Glutamatergic neuron (in vitro differentiated cells): ENCODE results near the gene MRPS10. TPM values are rescaled to one million over a fixed set of nuclear protein-coding genes. Genes with fewer than 3 reads are reported as not detected.

ENCODE experiments used
- DNase-seq: peaks from one replicate; pipeline ENCODE4 v3.0.0; 2022
- H3K27ac Mint-ChIP-seq: one replicate; pipeline ENCODE4 v1.8.0; 2020; ENCODE audit warnings: mild to moderate bottlenecking, mixed read lengths, inconsistent platforms; ENCODE audit not compliant: unreplicated experiment
- H3K27me3 Mint-ChIP-seq: one replicate; pipeline ENCODE4 v1.8.0; 2020; ENCODE audit warnings: mild to moderate bottlenecking, moderate library complexity, mixed read lengths, inconsistent platforms; ENCODE audit not compliant: unreplicated experiment
- H3K36me3 Mint-ChIP-seq: one replicate; pipeline ENCODE4 v1.8.0; 2020; ENCODE audit warnings: mild to moderate bottlenecking, mixed read lengths, inconsistent platforms; ENCODE audit not compliant: unreplicated experiment
- H3K4me1 Mint-ChIP-seq: one replicate; pipeline ENCODE4 v1.8.0; 2020; ENCODE audit warnings: mild to moderate bottlenecking, low read depth, mixed read lengths, inconsistent platforms; ENCODE audit not compliant: unreplicated experiment
- H3K4me3 Mint-ChIP-seq: one replicate; pipeline ENCODE4 v1.8.0; 2020; ENCODE audit warnings: mild to moderate bottlenecking, mixed read lengths, inconsistent platforms; ENCODE audit not compliant: unreplicated experiment
- H3K9me3 Mint-ChIP-seq: one replicate; pipeline ENCODE4 v1.8.0; 2020; ENCODE audit warnings: mild to moderate bottlenecking, moderate library complexity, mixed read lengths, inconsistent platforms; ENCODE audit not compliant: unreplicated experiment
- total RNA-seq: library from RNA; stranded (reverse); fragmentation: NEBNext Ultra II Directional; extraction: Animal tissue kit (Norgen Biotek cat#: 25700); gene quantifications from one replicate; pipeline ENCODE4 v1.2.1, GENCODE V29; 2021; ENCODE audit not compliant: unreplicated experiment
- TF ChIP-seq, protein P1 (sequence below): fragments of 200-600 bp; sonication (generic); IDR thresholded peaks from one replicate; pipeline ENCODE4 v1.5.0; 2021; ENCODE audit not compliant: partially characterized antibody, unreplicated experiment

MRPS10 gene
- total RNA-seq, 1 donor from 2014 or later, result 25.9 TPM

DNA sequence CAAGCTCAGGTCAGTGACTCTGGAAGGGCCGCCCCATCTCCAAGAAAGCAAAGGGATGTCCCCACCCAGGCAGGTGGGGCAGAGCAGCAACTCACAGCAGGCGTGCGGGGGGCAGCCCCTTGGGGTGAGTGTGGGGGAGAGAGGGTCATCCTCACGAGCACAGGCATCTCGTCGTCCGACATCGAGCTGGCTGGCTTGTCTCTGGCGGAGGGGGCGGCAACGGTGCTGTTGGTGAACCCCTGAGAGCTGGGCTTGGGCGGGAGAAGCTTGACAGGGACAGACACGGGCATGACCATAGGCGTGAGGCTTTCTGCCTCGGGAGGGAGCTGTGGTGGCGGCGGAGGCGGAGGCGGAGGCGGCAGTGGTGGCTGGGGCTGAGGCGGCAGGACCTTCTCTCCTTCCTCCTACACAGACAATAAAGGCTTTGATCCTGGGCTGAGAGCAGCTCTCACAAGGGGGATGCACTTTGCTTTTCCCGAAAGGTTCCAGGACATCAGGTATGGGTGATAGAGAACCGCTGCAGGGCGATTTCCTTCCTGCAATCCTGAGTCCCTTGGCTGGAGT is 45.6 kb upstream of the MRPS10 start:
- Mint-ChIP-seq H3K27me3 (peaks cover 10% of the 10 kb centered on the region), H3K27ac (no peak overlapping the region), H3K36me3 (no peaks in the 10 kb centered on the region), H3K4me1 (peaks cover 7% of the 10 kb centered on the region), H3K9me3 (peaks cover 3% of the 10 kb centered on the region), H3K4me3 (no peak overlapping the region)
- no peak for DNase-seq
- TF ChIP-seq, protein P1, sequence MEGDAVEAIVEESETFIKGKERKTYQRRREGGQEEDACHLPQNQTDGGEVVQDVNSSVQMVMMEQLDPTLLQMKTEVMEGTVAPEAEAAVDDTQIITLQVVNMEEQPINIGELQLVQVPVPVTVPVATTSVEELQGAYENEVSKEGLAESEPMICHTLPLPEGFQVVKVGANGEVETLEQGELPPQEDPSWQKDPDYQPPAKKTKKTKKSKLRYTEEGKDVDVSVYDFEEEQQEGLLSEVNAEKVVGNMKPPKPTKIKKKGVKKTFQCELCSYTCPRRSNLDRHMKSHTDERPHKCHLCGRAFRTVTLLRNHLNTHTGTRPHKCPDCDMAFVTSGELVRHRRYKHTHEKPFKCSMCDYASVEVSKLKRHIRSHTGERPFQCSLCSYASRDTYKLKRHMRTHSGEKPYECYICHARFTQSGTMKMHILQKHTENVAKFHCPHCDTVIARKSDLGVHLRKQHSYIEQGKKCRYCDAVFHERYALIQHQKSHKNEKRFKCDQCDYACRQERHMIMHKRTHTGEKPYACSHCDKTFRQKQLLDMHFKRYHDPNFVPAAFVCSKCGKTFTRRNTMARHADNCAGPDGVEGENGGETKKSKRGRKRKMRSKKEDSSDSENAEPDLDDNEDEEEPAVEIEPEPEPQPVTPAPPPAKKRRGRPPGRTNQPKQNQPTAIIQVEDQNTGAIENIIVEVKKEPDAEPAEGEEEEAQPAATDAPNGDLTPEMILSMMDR, result no peak

GRCh38 chr6:42260972-42261371 is 43.3 kb upstream of the MRPS10 start:
- Mint-ChIP-seq H3K4me3 (no peak overlapping the region), H3K9me3 (peaks cover 3% of the 10 kb centered on the region)
- peak; percentile 60 for DNase-seq

DNA sequence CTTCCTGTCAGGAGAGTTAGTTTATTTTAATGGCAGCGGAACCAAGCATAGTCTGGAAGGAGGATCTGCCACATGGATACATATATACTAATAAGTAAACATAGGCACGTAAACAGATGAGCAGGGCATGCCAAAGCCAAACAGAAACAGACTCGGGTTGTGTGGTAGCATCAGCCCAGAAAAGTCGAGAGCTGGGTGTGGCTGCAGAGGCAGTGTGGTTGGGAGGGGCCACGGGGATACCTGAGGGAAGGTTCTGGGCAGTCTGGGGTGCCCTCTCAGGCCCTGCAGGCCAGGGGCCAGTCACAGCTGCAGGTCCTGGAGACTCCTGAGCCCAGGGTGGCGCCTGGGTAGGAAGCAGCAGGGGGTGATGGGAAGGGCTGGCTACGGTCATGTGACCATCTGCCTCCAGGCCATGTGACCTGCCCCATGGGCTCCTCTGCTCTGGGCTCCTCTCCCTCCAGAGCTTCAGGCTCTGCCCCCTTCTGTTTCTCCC is 42.8 kb upstream of the MRPS10 start:
- TF ChIP-seq, protein P1, result no peak
- H3K27ac Mint-ChIP-seq, result no peak overlapping the region
- no peak overlapping the region for H3K4me3 Mint-ChIP-seq

More at GRCh38 chr6:42260972-42261371, 43.3 kb upstream of the MRPS10 start:
- Mint-ChIP-seq H3K27ac (no peak overlapping the region), H3K27me3 (peaks cover 10% of the 10 kb centered on the region), H3K36me3 (no peaks in the 10 kb centered on the region), H3K4me1 (peaks cover 4% of the 10 kb centered on the region)
- TF ChIP-seq, protein P1, result peak; percentile 63

DNA sequence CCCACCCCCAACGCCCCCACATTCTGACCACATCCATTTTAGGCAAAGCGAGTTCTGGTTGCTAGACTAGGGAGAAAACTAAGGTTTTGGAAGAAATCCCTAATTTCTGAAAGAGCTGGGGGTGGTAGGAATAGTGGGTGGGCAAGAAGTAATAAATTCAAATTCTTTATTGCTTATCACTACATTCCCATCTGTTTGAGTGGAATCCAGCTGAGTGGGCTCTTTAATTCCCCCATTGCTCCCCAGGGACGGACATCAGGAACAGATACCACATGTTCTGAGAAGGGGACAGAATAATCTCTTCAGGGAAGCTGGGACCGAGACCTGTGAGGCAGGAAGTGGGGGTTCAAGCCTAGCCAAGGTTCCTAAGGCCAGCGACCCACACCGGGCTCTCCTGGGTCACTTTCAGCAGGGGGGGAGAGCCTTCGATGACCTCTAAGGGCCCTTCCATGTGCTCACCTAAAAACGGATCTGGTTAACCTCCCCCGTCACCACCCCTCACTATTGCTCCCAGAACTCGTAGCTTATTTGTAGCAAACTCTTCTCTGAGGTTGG is 42.3 kb upstream of the MRPS10 start:
- DNase-seq, result no peak
- Mint-ChIP-seq H3K36me3 (no peaks in the 10 kb centered on the region), H3K27ac (no peak overlapping the region), H3K4me3 (no peak overlapping the region), H3K27me3 (peaks cover 8% of the 10 kb centered on the region), H3K4me1 (peaks cover 4% of the 10 kb centered on the region), H3K9me3 (peaks cover 4% of the 10 kb centered on the region)
- TF ChIP-seq, protein P1, result no peak

More for the DNA sequence above, 42.8 kb upstream of the MRPS10 start:
- peaks cover 4% of the 10 kb centered on the region for H3K9me3 Mint-ChIP-seq
- peaks cover 8% of the 10 kb centered on the region for H3K27me3 Mint-ChIP-seq
- DNase-seq, result no peak
- H3K36me3 Mint-ChIP-seq, result no peaks in the 10 kb centered on the region
- H3K4me1 Mint-ChIP-seq, result peaks cover 4% of the 10 kb centered on the region

- H3K36me3 Mint-ChIP-seq, result no peaks in the 10 kb centered on the region
- peaks cover 8% of the 10 kb centered on the region for H3K27me3 Mint-ChIP-seq
- no peak for DNase-seq
- H3K9me3 Mint-ChIP-seq, result peaks cover 4% of the 10 kb centered on the region
- no peak overlapping the region for H3K27ac Mint-ChIP-seq
- TF ChIP-seq, protein P1, result no peak
- H3K4me1 Mint-ChIP-seq, result peaks cover 4% of the 10 kb centered on the region
- no peak overlapping the region for H3K4me3 Mint-ChIP-seq
Measured at GRCh38 chr6:42259286-42259685, 41.6 kb upstream of the MRPS10 start.
